Ishikawa (cell line): ENCODE measurements around the gene SF3A1.

Source experiments
- CEBPB ChIP-seq: IDR thresholded peaks from 2 replicates; pipeline ENCODE4 v1.6.1; 2012
- CREB1 ChIP-seq: IDR thresholded peaks from 2 replicates; pipeline ENCODE4 v1.6.1; 2012; ENCODE audit warnings: low read depth
- EGR1 ChIP-seq: IDR thresholded peaks from 2 replicates; pipeline ENCODE4 v1.6.1; 2012
- EP300 ChIP-seq: IDR thresholded peaks from 2 replicates; pipeline ENCODE4 v1.6.1; 2012; ENCODE audit warnings: borderline replicate concordance
- FOXM1 ChIP-seq: IDR thresholded peaks from 2 replicates; pipeline ENCODE4 v1.6.1; 2012; ENCODE audit warnings: low read depth, borderline replicate concordance
- MAX ChIP-seq: IDR thresholded peaks from 2 replicates; pipeline ENCODE4 v1.6.1; 2012
- NFIC ChIP-seq: IDR thresholded peaks from 2 replicates; pipeline ENCODE4 v1.6.1; 2012
- RAD21 ChIP-seq: IDR thresholded peaks from 2 replicates; pipeline ENCODE4 v1.6.1; 2012; ENCODE audit warnings: low read depth
- REST ChIP-seq: IDR thresholded peaks from 2 replicates; pipeline ENCODE4 v1.6.1; 2012; ENCODE audit warnings: low read depth, mild to moderate bottlenecking
- TAF1 ChIP-seq: IDR thresholded peaks from 2 replicates; pipeline ENCODE4 v1.6.1; 2012; ENCODE audit warnings: low read depth, mild to moderate bottlenecking
- TCF12 ChIP-seq: IDR thresholded peaks from 2 replicates; pipeline ENCODE4 v1.6.1; 2012; ENCODE audit warnings: low read depth
- TEAD4 ChIP-seq: IDR thresholded peaks from 2 replicates; pipeline ENCODE4 v1.6.1; 2012
- YY1 ChIP-seq: IDR thresholded peaks from 2 replicates; pipeline ENCODE4 v1.6.1; 2012; ENCODE audit warnings: low read depth
- ZBTB7A ChIP-seq: IDR thresholded peaks from 2 replicates; pipeline ENCODE4 v1.6.1; 2012; ENCODE audit warnings: low read depth
- TF ChIP-seq, protein P1 (sequence below): IDR thresholded peaks from 2 replicates; pipeline ENCODE4 v1.6.1; 2012

SF3A1 gene

GRCh38 chr22:30371981-30372380 is 15.3 kb upstream of the SF3A1 start:
- TF ChIP-seq TEAD4 (no peak), EP300 (no peak), EGR1 (no peak), TCF12 (no peak), TAF1 (no peak), CREB1 (no peak), YY1 (no peak), ZBTB7A (no peak)

DNA sequence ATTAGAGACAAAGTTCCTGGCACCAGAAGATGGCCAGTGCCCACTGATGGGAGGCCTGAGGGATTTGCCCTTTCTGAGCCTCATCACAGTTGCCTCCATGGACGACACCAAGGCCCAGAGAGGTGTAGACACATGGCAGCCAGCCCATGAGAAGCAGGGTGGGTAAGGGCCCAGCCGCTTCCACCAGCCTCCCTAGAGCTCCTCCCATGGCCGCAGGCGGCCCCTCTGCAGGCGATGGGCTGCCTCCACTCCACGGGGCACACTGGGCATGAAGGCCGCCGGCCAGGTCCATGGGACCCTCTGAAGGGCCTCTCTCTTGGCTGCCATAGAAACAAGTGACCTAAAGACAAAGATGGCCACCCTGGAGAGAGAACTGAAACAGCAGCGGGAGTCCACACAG is 14.6 kb upstream of the SF3A1 start:
- TF ChIP-seq MAX (no peak), YY1 (no peak), TEAD4 (no peak), TCF12 (no peak), EGR1 (no peak), FOXM1 (no peak), RAD21 (no peak), ZBTB7A (no peak), TAF1 (no peak), CREB1 (no peak), REST (no peak), NFIC (no peak), CEBPB (no peak), EP300 (no peak)
- TF ChIP-seq, protein P1, sequence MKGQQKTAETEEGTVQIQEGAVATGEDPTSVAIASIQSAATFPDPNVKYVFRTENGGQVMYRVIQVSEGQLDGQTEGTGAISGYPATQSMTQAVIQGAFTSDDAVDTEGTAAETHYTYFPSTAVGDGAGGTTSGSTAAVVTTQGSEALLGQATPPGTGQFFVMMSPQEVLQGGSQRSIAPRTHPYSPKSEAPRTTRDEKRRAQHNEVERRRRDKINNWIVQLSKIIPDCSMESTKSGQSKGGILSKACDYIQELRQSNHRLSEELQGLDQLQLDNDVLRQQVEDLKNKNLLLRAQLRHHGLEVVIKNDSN, result no peak

DNA sequence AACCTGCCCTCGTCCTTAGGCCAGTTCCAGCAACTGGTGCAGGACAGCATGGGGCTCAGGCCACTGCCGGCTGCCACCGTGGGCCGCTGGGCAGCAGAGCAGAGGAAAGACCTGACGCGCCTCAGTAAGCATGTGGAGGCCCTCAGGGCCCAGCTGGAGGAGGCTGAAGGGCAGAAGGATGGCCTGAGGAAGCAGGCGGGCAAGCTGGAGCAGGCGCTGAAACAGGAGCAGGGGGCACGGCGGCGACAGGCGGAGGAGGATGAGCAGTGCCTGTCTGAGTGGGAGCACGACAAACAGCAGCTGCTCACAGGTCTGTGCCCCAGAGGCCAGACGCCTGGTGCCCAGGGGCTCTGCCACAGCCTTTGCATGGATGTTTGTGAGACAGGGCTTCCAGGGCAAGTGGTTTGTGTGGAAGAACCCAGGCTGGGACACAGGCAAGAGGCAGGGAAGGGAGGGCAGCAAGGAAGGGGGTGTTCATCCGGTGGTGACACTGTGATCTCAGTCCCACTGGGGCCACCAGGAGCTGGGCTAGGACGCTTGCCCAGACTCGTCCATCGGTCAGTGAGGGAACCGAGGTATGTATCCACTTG is 14.0 kb upstream of the SF3A1 start:
- TF ChIP-seq FOXM1 (no peak), ZBTB7A (no peak), EGR1 (no peak), YY1 (no peak), TCF12 (no peak), RAD21 (no peak), CREB1 (no peak), TEAD4 (no peak), REST (no peak), TAF1 (no peak), EP300 (no peak), CEBPB (no peak), MAX (no peak), NFIC (no peak)
- TF ChIP-seq, protein P1, result no peak

GRCh38 chr22:30368420-30368819 is 11.7 kb upstream of the SF3A1 start:
- no peak for TF ChIP-seq MAX

DNA sequence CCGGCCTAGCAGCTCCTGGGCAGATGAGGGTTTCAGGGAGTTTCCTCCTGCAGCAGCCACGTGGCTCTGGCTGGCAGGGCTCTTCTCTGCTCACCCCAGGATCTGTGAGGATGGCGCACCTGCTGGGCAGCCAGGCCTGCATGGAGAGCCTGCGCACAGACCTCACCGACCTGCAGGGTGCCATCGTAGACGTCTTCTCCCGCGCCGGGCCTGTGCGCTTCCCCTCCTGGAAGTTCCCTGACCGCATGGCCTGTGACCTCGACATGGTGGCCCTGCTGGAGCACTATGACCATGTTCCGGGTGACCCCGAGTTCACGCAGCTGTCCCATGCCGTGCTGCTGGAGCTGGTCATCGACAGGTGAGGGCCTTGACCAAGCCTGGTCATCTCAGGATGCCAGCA is 9.2 kb upstream of the SF3A1 start:
- TF ChIP-seq, protein P1, result no peak
- TF ChIP-seq NFIC (no peak), MAX (no peak), EP300 (no peak)
